Esophagus mucosa (tissue), 1 donor: ENCODE results near the gene PUM1. TPM values are rescaled to one million over a fixed set of nuclear protein-coding genes. Genes with fewer than 3 reads are reported as not detected.

Experiments used
- ATAC-seq: fragments of 200-7000 bp; cut with Tn5 transposase; one replicate; pipeline ENCODE4 v1.9.1; 2020
- total RNA-seq: library from RNA; stranded (reverse); gene quantifications from one replicate; pipeline ENCODE4 v1.2.4, GENCODE V29; 2023
- donor health status: DM: yes; HTN: yes; CAD: no.

Gene PUM1
- total RNA-seq, 1 donor from 2014 or later = 63.0 TPM

- no peak for ATAC-seq
These were observed 43.3 kb downstream of the PUM1 start for GRCh38 chr1:31022259-31022658.

GRCh38 chr1:31020007-31020790 is 45.3 kb downstream of the PUM1 start:
- no peak for ATAC-seq

- ATAC-seq = no peak
These were observed 46.1 kb downstream of the PUM1 start for GRCh38 chr1:31019401-31019800.

GRCh38 chr1:31016868-31017267 is 48.6 kb downstream of the PUM1 start:
- ATAC-seq = no peak

GRCh38 chr1:31013187-31013864 is 52.2 kb downstream of the PUM1 start:
- ATAC-seq = peak; percentile 49

GRCh38 chr1:31012210-31012924 is 53.1 kb downstream of the PUM1 start:
- no peak for ATAC-seq

GRCh38 chr1:31011719-31012118 is 53.8 kb downstream of the PUM1 start:
- ATAC-seq = no peak

- ATAC-seq = peak; percentile 93
These were observed 55.2 kb downstream of the PUM1 start for GRCh38 chr1:31010086-31010989.

GRCh38 chr1:31007462-31007991 is 58.0 kb downstream of the PUM1 start:
- peak; percentile 61 for ATAC-seq

GRCh38 chr1:31006747-31007146 is 58.8 kb downstream of the PUM1 start:
- ATAC-seq = no peak

GRCh38 chr1:31005617-31006166 is 59.8 kb downstream of the PUM1 start:
- no peak for ATAC-seq

GRCh38 chr1:31005198-31005597 is 60.3 kb downstream of the PUM1 start:
- no peak for ATAC-seq

GRCh38 chr1:31004231-31004621 is 61.3 kb downstream of the PUM1 start:
- ATAC-seq = no peak

GRCh38 chr1:31003613-31004230 is 61.8 kb downstream of the PUM1 start:
- ATAC-seq = no peak

GRCh38 chr1:31000301-31000700 is 65.2 kb downstream of the PUM1 start:
- no peak for ATAC-seq

GRCh38 chr1:30998887-30999286 is 66.6 kb downstream of the PUM1 start:
- no peak for ATAC-seq

GRCh38 chr1:30998171-30998570 is 67.3 kb downstream of the PUM1 start:
- no peak for ATAC-seq

- ATAC-seq = no peak
These were observed 68.0 kb downstream of the PUM1 start for GRCh38 chr1:30997463-30998057.

GRCh38 chr1:30995990-30996612 is 69.4 kb downstream of the PUM1 start:
- no peak for ATAC-seq

GRCh38 chr1:30991862-30992606 is 73.5 kb downstream of the PUM1 start:
- ATAC-seq = no peak
